GM12801 (cell line): ENCODE measurements around the gene DHRS1.

Source experiments
- TF ChIP-seq, protein P1 (sequence below): IDR thresholded peaks from one replicate; pipeline ENCODE4 v1.5.1; 2011; ENCODE audit warnings: control low read depth; ENCODE audit not compliant: insufficient read length; ENCODE audit errors: extremely low read depth

Gene DHRS1

DNA sequence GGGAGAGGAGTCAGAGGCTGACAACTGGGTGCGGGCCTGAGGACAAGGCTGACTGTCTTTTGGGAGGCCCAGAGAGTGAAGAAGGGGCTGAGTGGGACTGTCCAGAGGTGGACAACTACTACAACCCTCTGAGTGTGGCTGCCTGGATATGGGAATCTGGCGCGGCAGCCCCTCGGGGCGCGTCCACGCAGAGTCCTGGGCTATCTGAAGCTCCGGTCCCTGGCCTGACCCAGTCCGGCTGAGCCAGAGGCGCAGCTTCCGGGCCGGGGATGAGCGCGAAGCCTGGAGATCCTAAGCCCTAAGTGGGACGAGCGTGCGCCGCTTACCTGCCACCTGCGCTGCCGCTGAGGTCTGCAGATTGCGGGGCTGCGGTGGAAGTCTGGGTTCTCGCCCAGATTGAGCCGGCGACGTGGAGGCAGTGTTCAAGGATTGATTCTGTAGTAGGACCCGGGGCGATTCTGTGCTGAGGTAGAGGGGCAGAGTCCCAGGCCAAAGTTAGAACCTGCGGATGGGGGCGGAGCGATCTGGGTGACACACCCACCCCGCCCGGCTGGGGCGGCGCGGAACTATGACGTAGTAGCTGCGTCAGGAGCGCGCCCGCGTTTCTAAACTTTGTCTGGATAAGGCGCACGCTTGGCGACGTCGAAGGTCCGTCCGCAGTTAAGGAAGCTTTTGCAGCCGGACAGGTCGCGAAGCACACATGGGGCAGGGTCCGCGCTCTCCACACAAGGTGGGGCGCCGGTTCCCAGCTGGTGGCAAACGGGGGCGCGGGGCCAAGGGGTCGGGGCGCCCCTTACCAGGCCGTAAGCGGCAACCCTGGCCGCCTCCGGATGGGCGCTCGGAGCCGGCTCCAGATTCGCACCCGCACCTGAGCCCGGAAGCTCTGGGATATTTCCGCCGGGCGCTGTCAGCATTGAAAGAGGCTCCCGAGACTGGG is at the start of gene DHRS1, which contains the start of gene NOP9:
DHRS1 (minus strand) TSS at position 526 of the 937 bp plus-strand sequence. CDS start 674 bp downstream, outside the sequence.
NOP9 (plus strand) TSS at position 596 of the 937 bp plus-strand sequence; CDS start at position 701, 105 bp downstream.
- TF ChIP-seq, protein P1, sequence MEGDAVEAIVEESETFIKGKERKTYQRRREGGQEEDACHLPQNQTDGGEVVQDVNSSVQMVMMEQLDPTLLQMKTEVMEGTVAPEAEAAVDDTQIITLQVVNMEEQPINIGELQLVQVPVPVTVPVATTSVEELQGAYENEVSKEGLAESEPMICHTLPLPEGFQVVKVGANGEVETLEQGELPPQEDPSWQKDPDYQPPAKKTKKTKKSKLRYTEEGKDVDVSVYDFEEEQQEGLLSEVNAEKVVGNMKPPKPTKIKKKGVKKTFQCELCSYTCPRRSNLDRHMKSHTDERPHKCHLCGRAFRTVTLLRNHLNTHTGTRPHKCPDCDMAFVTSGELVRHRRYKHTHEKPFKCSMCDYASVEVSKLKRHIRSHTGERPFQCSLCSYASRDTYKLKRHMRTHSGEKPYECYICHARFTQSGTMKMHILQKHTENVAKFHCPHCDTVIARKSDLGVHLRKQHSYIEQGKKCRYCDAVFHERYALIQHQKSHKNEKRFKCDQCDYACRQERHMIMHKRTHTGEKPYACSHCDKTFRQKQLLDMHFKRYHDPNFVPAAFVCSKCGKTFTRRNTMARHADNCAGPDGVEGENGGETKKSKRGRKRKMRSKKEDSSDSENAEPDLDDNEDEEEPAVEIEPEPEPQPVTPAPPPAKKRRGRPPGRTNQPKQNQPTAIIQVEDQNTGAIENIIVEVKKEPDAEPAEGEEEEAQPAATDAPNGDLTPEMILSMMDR: no peak

DNA sequence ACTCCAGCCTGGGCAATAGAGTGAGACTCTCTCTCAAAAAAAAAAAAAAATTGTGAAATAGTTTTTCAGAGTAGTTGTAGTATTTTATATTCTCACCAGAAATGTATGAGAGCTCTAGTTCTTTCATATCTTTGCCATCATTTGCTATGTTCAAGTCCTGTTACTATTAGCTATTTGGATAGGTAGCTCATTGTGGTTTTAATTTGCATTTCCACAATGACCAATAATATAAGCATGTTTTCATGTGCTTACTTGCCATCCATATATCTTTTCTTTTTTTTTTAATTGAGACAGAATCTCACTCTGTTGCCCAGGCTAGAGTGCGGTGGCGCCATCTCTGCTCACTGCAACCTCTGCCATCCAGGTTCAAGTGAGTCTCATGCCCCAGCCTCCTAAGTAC is 48.6 kb upstream of the DHRS1 start:
- TF ChIP-seq, protein P1: no peak

DNA sequence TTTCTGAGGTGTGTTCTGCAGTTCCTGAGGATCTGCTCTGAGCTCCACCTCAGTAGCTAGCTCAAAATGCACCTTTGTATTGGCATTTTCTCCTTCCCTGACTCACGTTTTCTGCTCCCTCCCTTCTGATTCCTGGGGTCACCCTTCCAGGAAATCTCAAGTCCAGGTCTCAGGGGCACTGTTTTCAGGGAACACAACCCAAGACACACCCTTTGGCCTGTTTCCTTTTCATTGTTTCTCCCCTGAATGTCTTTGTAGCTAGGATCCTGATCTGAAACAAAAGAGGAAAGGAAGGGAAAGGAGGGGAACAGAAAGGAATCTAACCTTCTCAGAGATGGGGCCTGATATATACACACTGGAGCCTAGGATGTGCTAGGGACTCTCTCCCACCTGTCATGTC is 47.6 kb upstream of the DHRS1 start:
- TF ChIP-seq, protein P1: no peak

DNA sequence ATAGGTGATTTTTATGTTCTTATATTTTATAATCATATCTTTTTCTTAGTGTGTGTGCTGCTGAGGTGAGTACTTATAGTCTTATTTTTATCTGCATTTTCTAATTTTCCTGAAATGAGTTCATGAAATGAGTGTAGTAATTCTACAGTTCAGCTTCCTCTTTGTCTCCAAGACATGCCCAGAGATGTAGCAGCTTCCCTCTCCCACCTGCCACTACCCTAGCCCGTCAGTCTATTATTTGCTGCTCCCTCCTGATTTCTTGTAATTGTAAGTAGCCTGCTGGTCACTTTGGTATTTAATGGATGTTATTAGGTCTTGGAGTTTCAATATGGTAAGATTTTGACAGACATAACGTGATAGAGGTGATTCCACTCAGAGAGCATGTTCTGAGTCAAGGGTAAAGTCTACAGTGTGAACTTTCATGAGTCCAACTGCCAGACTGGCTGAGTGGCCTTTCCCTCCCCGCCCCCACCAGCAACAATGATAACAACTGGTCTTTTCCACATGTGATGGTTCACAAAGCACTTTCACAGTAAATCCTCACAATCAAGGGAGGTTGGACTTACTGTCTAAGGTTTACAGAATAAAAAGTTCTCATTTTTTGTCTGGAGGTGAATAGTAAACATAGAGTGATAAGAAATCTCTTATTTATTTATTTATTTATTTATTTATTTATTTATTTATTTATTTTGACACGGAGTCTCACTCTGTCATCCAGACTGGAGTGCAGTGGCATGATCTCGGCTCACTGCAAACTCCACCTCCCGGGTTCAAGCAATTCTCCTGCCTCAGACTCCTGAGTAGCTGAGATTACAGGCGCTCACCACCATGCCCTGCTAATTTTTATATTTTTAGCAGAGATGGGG is 44.4 kb upstream of the DHRS1 start:
- TF ChIP-seq, protein P1: no peak

DNA sequence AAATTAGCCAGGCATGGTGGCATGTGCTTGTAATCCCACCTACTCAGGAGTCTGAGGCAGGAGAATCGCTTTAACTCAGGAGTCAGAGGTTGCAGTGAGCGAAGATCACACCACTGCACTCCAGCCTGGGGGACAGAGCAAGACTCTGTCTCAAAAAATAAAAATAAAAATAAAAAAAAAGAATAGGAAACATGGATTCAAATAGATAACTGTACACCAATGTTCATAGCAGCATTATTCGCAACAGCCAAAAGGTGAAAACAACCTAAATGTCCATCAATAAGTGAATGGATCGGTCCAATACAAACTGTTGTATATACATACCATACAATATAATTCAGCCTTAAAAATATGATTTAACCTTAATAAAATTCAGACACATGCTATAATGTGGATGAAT is 43.3 kb upstream of the DHRS1 start:
- TF ChIP-seq, protein P1: no peak

DNA sequence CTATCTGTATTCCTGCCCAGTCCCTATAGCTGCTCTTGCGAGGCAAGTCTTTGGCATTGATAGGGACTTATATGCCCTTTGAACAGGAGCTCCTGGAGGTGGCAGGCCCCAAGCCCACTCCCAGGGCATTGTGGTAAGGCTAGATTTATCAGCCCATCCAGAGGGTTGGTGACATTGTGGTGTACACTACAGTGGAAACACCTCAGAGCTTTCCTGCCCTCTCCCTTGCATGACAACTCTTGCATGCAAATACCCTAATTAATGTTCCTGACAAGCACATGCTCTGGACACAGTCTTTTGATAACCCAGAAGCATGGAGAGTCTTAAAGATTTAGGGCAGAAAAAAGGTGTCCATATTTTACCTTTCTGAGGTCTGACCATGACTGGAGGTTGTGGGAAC is 41.0 kb upstream of the DHRS1 start:
- TF ChIP-seq, protein P1: no peak
